Measurements from ENCODE around the gene MDH1B.

The MDH1B gene

GRCh38 chr2:206693399-206694137 is 71.6 kb downstream of the MDH1B start:
- peak in 1 of 2 donors; percentile 34 for DNase-seq (ENCODE audit: low read depth in 2 of 2)

GRCh38 chr2:206692971-206693370 is 72.2 kb downstream of the MDH1B start:
- DNase-seq (ENCODE audit: low read depth in 2 of 2), result no peak

GRCh38 chr2:206688990-206689389 is 76.1 kb downstream of the MDH1B start:
- DNase-seq (ENCODE audit: low read depth in 2 of 2), result no peak

GRCh38 chr2:206688453-206688852 is 76.7 kb downstream of the MDH1B start:
- DNase-seq (ENCODE audit: low read depth in 2 of 2), result no peak
